HL-60 (cell line): ENCODE measurements around the gene CSMD2.

Source experiments
- GABPA ChIP-seq: IDR thresholded peaks from 2 replicates; pipeline ENCODE4 v1.6.1; 2012; ENCODE audit warnings: low read depth
- POLR2AphosphoS5 ChIP-seq: IDR thresholded peaks from 2 replicates; pipeline ENCODE4 v1.6.1; 2012; ENCODE audit warnings: low read depth
- SPI1 ChIP-seq: IDR thresholded peaks from 2 replicates; pipeline ENCODE4 v1.6.1; 2012; ENCODE audit warnings: low read depth, mild to moderate bottlenecking, borderline replicate concordance
- TF ChIP-seq, protein P1 (sequence below): IDR thresholded peaks from one replicate; pipeline ENCODE4 v1.5.1; 2011; ENCODE audit warnings: low read length, control low read depth, inconsistent platforms; ENCODE audit not compliant: insufficient read depth
- TF ChIP-seq, protein P2 (sequence below): IDR thresholded peaks from 2 replicates; pipeline ENCODE4 v1.6.1; 2012; ENCODE audit warnings: low read depth; ENCODE audit not compliant: insufficient replicate concordance

DNA sequence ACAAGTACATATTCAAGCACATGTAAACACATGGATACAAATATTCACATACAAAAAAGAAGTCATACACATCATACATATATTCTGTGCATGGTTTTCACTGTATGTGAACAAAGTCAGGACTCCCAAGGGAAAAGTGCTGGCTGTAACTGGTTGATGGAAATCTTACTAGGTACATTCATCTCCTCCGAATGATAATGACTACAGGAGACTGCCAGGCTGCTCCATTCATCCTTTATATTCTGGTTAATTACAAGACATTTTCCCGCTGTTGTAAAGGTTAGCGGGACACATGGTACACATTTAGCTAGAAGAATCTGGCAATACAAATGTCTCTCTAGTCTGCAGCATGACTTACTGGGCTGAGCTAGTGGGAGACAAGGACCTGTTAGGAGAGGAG, 327.4 kb downstream of the CSMD2 start:
- TF ChIP-seq, protein P1, sequence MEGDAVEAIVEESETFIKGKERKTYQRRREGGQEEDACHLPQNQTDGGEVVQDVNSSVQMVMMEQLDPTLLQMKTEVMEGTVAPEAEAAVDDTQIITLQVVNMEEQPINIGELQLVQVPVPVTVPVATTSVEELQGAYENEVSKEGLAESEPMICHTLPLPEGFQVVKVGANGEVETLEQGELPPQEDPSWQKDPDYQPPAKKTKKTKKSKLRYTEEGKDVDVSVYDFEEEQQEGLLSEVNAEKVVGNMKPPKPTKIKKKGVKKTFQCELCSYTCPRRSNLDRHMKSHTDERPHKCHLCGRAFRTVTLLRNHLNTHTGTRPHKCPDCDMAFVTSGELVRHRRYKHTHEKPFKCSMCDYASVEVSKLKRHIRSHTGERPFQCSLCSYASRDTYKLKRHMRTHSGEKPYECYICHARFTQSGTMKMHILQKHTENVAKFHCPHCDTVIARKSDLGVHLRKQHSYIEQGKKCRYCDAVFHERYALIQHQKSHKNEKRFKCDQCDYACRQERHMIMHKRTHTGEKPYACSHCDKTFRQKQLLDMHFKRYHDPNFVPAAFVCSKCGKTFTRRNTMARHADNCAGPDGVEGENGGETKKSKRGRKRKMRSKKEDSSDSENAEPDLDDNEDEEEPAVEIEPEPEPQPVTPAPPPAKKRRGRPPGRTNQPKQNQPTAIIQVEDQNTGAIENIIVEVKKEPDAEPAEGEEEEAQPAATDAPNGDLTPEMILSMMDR, result no peak
- TF ChIP-seq, protein P2, sequence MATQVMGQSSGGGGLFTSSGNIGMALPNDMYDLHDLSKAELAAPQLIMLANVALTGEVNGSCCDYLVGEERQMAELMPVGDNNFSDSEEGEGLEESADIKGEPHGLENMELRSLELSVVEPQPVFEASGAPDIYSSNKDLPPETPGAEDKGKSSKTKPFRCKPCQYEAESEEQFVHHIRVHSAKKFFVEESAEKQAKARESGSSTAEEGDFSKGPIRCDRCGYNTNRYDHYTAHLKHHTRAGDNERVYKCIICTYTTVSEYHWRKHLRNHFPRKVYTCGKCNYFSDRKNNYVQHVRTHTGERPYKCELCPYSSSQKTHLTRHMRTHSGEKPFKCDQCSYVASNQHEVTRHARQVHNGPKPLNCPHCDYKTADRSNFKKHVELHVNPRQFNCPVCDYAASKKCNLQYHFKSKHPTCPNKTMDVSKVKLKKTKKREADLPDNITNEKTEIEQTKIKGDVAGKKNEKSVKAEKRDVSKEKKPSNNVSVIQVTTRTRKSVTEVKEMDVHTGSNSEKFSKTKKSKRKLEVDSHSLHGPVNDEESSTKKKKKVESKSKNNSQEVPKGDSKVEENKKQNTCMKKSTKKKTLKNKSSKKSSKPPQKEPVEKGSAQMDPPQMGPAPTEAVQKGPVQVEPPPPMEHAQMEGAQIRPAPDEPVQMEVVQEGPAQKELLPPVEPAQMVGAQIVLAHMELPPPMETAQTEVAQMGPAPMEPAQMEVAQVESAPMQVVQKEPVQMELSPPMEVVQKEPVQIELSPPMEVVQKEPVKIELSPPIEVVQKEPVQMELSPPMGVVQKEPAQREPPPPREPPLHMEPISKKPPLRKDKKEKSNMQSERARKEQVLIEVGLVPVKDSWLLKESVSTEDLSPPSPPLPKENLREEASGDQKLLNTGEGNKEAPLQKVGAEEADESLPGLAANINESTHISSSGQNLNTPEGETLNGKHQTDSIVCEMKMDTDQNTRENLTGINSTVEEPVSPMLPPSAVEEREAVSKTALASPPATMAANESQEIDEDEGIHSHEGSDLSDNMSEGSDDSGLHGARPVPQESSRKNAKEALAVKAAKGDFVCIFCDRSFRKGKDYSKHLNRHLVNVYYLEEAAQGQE, result no peak
- TF ChIP-seq POLR2AphosphoS5, result no peak
- TF ChIP-seq GABPA, result no peak
- no peak for TF ChIP-seq SPI1
